ENCODE results near the gene POLG.

The POLG gene

DNA sequence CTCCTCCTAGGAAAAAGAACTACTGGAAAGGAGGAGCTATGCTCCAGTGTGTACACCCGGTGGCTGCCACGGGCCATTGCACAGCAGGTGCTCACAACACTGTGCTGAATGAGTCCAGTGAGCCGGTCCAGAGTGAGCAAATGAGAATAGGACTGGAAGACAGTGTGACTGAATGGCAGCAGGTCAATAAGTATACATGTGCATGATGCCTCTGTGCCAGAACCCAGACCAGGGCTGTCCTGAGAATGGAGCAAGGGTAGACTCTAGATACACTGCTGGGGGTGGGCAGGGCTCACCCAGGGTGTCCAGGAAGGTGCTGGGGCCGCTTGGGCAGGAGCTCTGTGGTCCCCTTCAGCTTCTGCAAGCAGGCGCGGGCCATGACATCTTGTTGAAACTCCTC, 8.3 kb downstream of the POLG start:
- no peak for DNase-seq (ENCODE audit: low spot score)

DNA sequence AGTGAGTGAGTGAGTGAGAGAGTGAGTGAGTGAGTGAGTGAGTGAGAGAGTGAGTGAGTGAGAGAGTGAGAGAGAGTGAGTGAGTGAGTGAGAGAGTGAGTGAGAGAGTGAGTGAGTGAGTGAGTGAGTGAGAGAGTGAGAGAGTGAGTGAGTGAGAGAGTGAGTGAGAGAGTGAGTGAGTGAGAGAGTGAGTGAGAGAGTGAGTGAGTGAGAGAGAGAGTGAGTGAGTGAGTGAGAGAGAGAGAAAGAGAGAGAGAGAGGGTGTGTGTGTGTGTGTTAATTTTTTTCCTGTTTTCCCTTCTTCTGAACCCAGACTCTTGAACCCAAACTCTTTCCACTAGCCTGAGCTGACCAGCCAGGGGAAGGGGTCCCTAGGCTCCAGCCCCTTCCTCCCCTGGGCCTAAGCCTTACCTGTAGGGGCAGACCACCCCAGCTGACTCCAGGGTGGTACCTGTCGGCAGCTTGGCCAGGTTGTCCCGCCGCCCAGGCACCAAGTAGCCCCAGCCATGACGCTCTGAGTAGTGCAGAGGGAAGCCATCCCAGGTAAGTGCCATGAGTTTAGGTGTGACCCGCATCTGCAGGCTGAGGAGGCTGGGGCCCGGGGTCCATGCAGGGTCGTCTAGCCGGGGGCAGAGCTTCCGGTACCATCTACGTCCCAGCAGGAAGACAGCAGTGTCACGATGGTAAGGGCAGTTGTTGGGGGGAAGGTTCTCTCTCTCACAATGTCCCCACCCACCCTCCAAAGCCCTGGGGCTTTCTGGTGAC, 9.4 kb downstream of the POLG start:
- no peak for DNase-seq (ENCODE audit: low spot score)

DNA sequence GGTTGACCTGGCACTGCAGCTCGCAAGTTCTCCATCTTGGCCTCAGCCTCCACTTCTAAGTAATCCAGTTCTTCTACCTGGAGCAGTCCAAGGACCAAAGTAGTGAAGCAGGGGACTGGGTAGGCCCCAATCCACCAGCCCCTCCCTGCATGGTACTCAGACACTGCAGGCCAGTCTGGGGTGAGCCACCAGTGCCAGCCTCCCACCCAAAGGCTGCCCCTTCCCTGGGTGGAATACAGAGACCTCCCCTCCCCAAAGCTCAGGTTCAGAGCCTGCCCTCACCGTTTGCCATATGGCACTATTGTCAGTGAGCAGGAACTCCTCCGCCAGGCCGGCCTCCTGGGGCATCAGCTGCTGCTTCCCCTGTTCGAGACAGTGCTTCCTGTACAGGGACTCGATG, 10.8 kb downstream of the POLG start:
- DNase-seq (ENCODE audit: low spot score), result no peak

- DNase-seq (ENCODE audit: low spot score), result no peak
These were observed 11.8 kb downstream of the POLG start for GRCh38 chr15:89322822-89323221.

GRCh38 chr15:89321521-89322410, 12.9 kb downstream of the POLG start:
- DNase-seq (ENCODE audit: low spot score), result no peak

- no peak for DNase-seq (ENCODE audit: low spot score)
These were observed 14.4 kb downstream of the POLG start for GRCh38 chr15:89320200-89320599.

GRCh38 chr15:89319678-89320077, 14.9 kb downstream of the POLG start:
- DNase-seq (ENCODE audit: low spot score), result no peak

- no peak for DNase-seq (ENCODE audit: low spot score)
These were observed 17.4 kb downstream of the POLG start for GRCh38 chr15:89317186-89317720.

- no peak for DNase-seq (ENCODE audit: low spot score)
These were observed 18.1 kb downstream of the POLG start for GRCh38 chr15:89316504-89316903.

DNA sequence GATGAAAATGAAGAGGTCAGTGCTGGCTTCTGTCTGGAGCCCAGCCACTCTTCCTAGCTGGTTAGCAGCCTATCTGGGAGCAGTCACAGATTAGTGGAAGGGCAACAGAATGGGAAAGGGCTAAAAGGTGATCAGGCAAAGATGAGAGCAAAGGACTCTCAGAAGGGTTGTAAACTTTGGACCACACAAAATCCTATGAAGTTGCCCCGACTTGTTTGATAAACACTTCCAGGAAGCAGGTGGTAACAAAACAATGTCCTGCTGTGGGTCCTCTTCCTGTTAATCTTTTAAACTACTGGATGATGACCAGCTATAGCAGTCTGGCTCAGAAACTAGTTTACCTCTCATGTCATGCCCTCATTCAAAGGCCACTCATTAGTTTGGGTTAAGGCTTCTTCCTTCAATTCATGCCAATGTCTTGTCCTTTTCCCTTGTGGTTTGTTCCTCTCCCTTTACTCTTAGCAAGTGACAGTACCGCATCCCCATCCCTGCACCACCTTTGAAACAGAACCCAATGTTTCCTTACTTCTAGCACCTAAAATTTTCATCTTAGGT, 19.2 kb downstream of the POLG start:
- no peak for DNase-seq (ENCODE audit: low spot score)

DNA sequence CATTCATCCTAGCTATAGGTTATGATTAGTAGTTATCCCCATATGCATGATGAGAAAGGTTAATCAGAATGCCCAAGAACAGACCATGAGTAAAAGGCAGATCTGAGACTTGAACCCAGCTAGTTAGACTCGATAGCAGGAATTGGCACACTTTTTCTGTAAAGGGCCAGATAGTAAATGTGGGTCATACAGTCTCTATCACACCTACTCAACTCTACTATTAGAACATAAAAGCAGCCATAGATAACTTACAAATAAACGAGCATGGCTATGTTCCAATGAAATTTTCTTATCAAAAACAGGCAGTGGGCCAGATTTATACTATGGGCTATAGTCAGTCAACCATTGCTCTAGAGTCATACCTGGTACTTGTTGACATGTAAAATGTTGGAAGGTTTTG, 24.6 kb downstream of the POLG start:
- DNase-seq (ENCODE audit: low spot score), result no peak

- no peak for DNase-seq (ENCODE audit: low spot score)
These were observed 26.4 kb downstream of the POLG start for GRCh38 chr15:89308236-89308635.

DNA sequence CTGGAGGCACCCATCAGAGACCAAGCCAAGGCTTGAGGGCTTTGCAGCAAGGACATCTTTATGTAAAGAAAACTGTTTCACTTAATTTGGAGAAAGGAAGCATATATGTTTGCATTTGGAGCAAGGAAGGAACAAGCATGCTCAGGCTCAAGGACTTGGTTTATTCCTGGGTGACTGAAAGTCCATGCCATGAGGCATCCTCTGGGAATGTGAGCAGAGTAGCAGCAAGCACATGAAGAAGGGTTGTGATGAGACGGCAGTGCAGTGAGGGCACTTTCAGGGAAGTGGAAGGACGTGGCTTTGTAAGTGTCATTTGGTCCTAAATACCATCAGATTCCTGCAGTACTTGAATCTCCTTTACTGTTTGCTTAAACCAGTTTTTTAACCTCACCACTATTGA, 26.8 kb downstream of the POLG start:
- no peak for DNase-seq (ENCODE audit: low spot score)

DNA sequence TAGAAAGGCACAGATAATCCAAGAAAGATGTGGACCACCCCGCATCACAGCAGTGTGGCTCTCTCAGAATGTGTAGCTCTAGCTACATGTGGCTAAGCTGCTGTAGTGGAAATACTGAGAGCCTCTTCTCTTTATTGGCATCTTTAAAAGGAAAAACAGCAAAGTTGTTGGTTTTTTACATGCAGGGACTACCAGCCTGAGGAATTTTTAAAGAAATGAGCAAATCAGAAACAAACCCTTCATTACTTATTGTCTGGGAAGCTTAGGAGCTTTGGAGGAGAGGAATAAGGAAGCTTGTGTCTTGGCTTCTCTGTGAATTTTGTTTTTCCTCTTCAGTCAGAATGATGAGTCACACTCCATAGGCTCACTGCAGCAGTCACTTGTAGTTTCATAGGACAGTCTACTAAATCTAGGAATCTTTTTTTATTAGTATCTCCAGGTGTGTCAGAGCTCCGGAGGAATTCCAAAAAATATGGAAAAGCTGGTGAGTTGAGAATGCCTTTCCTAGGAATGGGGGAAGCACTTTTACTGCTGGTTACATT, 27.5 kb downstream of the POLG start:
- no peak for DNase-seq (ENCODE audit: low spot score)

- no peak for DNase-seq (ENCODE audit: low spot score)
These were observed 29.2 kb downstream of the POLG start for GRCh38 chr15:89305395-89305794.

DNA sequence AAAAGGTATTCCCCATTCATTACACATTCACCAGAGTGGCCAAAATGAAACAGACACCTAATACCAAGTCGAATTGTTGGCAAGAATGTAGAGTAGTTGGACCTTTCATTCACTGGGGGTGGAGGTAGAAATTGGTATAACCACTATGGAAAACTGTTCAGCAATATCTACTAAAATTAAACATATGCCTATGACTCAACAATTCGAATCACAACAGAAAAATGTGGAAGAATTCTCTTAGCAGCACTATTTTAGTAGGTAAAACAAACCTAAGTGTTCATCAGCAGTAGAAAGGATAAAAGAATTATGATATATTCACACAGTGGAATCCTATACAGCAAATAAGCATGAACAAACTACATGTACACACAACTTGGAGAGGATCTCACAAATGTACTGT, 30.6 kb downstream of the POLG start:
- DNase-seq (ENCODE audit: low spot score), result no peak

DNA sequence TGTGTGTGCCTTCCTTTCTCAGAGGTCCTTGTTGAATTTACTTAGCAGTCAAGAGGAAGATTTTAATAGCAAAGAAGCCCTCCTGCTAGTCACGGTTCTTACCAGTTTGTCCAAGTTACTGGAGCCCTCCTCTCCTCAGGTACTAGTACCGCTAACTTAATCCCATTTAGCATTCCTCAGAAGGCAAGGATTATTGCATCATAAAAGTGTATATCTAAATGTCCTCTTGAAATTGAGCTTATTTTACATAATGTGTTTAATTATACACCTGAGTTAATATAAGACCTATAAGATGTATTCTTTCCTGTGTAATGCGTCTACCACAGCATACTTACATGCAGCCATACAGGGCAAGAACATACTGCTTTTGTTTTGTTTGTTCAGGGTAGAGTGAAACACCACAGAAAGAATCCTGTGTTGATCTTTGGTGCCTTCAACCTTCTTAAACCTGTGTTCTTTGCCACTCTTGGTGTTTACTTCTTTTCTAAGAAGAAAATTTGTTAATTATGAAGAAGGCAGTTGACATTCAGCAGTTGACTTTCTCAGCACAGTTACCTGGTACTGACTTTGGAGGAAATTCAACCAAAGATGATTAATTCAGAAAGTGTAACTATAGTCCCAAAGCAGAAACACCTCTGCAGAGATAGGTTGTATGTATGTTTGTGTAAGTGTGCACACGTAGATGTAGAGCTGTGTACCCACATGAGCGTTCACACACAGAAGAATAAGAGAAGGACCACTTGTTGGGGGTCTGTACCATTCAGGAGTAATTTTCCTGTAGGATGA, 33.1 kb downstream of the POLG start:
- no peak for DNase-seq (ENCODE audit: low spot score)

DNA sequence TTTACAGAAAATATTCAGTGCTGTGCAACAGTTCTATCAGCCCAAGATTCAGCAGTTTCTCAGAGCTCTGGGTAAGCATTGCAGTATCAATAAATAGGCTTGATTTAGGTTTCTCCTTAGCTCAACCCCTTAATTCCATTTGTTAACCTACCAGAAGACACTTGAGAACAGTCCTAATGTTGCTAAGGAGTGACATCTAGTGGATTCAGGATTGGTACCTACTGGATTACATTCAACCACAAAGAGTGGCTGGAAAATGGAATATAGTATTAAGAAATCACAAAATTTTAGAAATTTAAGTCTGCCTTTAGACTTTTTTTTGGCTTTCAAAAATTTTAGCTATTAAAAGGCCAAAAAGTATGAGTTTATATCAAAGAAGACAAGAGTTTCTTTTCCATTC, 34.7 kb downstream of the POLG start:
- no peak for DNase-seq (ENCODE audit: low spot score)

DNA sequence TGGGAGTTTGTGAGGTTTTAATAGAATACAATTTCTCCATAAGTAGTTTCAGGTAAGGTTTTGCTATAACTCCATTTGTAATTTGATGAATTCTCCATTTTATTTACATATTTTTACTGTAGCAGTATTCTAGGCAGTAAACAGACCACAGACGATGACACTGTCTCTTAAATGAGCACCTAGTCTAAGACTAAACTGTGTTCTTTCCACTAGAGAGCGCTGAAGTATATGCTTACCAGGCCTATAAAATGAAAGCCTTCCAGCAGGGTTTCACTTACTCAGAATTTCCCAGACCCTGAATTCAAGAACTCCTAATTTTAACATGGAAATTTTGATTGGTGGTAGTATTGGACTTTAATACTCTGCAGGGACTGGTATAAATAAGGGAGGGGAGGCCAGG, 41.6 kb downstream of the POLG start:
- no peak for DNase-seq (ENCODE audit: low spot score)

GRCh38 chr15:89291934-89292438, 42.6 kb downstream of the POLG start:
- DNase-seq (ENCODE audit: low spot score), result no peak

GRCh38 chr15:89283201-89283600, 51.4 kb downstream of the POLG start:
- no peak for DNase-seq (ENCODE audit: low spot score)

DNA sequence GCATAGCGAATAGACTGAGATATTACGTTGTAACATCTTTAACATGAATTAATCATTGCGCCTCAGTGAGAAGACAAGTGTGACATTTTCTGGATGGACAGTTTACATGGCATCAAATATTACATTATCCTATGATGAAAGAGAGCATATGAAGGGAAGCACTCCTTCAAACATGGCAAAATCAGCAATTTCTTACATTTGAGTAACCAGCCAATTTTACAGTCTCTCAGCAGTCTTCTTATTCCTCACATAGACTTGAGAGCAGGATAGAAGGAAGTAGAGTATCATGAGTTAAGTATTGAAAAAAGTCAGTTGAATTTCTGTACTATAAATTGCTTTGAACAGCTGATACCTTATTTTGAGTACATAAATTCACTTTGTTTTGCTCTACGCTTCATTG, 52.0 kb downstream of the POLG start:
- DNase-seq (ENCODE audit: low spot score), result no peak

Data from CD4-positive, alpha-beta T cell treated with Interleukin-15 for 4 hours (primary cell).